B cell (primary cell): ENCODE data around the gene MPZL3. TPM values are rescaled to one million over a fixed set of nuclear protein-coding genes. Genes with fewer than 3 reads are reported as not detected.

ENCODE experiments used
- ATAC-seq: fragments of 200-7000 bp; cut with Tn5 transposase; one replicate; pipeline ENCODE4 v1.10.0; 2021; ENCODE audit warnings: low read depth, mild to moderate bottlenecking, moderate number of reproducible peaks, moderate library complexity
- CTCF ChIA-PET: fragments of 350-600 bp; sonication (Branson Sonifier 250); formaldehyde crosslinking; loops from one replicate; lab custom pipeline; 2021; ENCODE audit warnings: antibody characterized with exemption, inconsistent platforms; lab: Charles Lee
- POLR2A ChIA-PET: fragments of 350-600 bp; sonication (Branson Sonifier 250); formaldehyde crosslinking; loops from one replicate; lab custom pipeline; 2021; ENCODE audit warnings: antibody characterized with exemption; lab: Charles Lee
- DNase-seq: peaks from one replicate; pipeline ENCODE4 v3.0.0; 2013
- H2AFZ ChIP-seq: 2 replicates; pipeline ENCODE4 v1.6.1; 2012; ENCODE audit warnings: mild to moderate bottlenecking, low read depth, low read length; ENCODE audit not compliant: insufficient read depth, poor library complexity, severe bottlenecking
- H3K27ac ChIP-seq, 2 donors: 1 replicate in 1 of 2; 2 replicates in 1 of 2; pipeline ENCODE4 v1.5.1; 2012 to 2013; ENCODE audit warnings: low read length in 2 of 2, mild to moderate bottlenecking in 2 of 2, moderate library complexity in 1 of 2
- H3K27me3 ChIP-seq, 4 experiments: fragments of 200-600 bp in 1 of 4; sonication (generic) in 1 of 4; replicated peaks in 1 of 4; 1 replicate in 2 of 4; 2 replicates in 2 of 4; pipeline versions ENCODE4 v1.6.1 to v1.7.0; 2013 to 2016; ENCODE audit warnings: low read length in 3 of 4, mild to moderate bottlenecking in 2 of 4, mixed read lengths in 1 of 4, moderate library complexity in 1 of 4; ENCODE audit not compliant: insufficient read depth in 4 of 4, control insufficient read depth in 3 of 4; ENCODE audit errors: control extremely low read depth in 1 of 4
- H3K36me3 ChIP-seq, 2 experiments: replicated peaks in 1 of 2; 1 replicate in 1 of 2; 2 replicates in 1 of 2; pipeline versions ENCODE4 v1.6.1 to v1.7.1; 2013; ENCODE audit warnings: low read length in 1 of 2; ENCODE audit not compliant: insufficient read depth in 2 of 2, control insufficient read depth in 1 of 2; ENCODE audit errors: control extremely low read depth in 1 of 2, extremely low read depth in 1 of 2
- H3K4me1 ChIP-seq, 2 donors: fragments of 200-600 bp in 1 of 2; sonication (generic) in 1 of 2; 1 replicate in 1 of 2; 2 replicates in 1 of 2; pipeline versions ENCODE4 v1.5.1 to v1.6.1; 2013 to 2017; ENCODE audit warnings: low read length in 2 of 2; ENCODE audit not compliant: control insufficient read depth in 2 of 2, insufficient read depth in 2 of 2
- H3K4me2 ChIP-seq: replicated peaks from 2 replicates; pipeline ENCODE3; 2012; ENCODE audit warnings: mild to moderate bottlenecking, low read depth, low read length; ENCODE audit not compliant: poor library complexity, severe bottlenecking
- H3K4me3 ChIP-seq, 5 experiments: fragments of 200-600 bp in 1 of 5; sonication (generic) in 1 of 5; 1 replicate in 3 of 5; 2 replicates in 2 of 5; pipeline versions ENCODE4 v1.5.1 to v1.7.0; 2011 to 2016; ENCODE audit warnings: low read length in 4 of 5, mild to moderate bottlenecking in 4 of 5, low read depth in 2 of 5, control low read depth in 1 of 5, moderate library complexity in 1 of 5; ENCODE audit not compliant: insufficient read depth in 1 of 5; ENCODE audit errors: control extremely low read depth in 1 of 5, extremely low read depth in 1 of 5
- H3K79me2 ChIP-seq: fragments of 200-600 bp; sonication (generic); one replicate; pipeline ENCODE4 v1.6.0; 2016; ENCODE audit warnings: low read length; ENCODE audit not compliant: control insufficient read depth, insufficient read depth
- H3K9ac ChIP-seq: fragments of 200-600 bp; sonication (generic); 2 replicates; pipeline ENCODE4 v1.6.1; 2017; ENCODE audit warnings: mild to moderate bottlenecking, low read length, moderate library complexity
- H3K9me3 ChIP-seq, 3 donors: one replicate each; pipeline versions ENCODE4 v1.6.1 to v1.7.1; 2013; ENCODE audit warnings: low read length in 2 of 3; ENCODE audit not compliant: control insufficient read depth in 2 of 3, insufficient read depth in 1 of 3; ENCODE audit errors: control extremely low read depth in 1 of 3
- H4K20me1 ChIP-seq: 2 replicates; pipeline ENCODE4 v1.6.0; 2012; ENCODE audit warnings: mild to moderate bottlenecking, low read length; ENCODE audit not compliant: insufficient read depth, control insufficient read depth, poor library complexity, severe bottlenecking
- H3K27ac Mint-ChIP-seq: one replicate; pipeline ENCODE4 v1.8.0; 2021; ENCODE audit warnings: mixed read lengths
- H3K27me3 Mint-ChIP-seq: one replicate; pipeline ENCODE4 v1.8.0; 2021; ENCODE audit warnings: mixed read lengths
- H3K4me1 Mint-ChIP-seq: one replicate; pipeline ENCODE4 v1.8.0; 2021; ENCODE audit warnings: mixed read lengths
- H3K4me3 Mint-ChIP-seq: one replicate; pipeline ENCODE4 v1.8.0; 2021; ENCODE audit warnings: mixed read lengths
- H3K9me3 Mint-ChIP-seq: one replicate; pipeline ENCODE4 v1.8.0; 2022; ENCODE audit warnings: mixed read lengths; ENCODE audit not compliant: insufficient read depth
- CTCF ChIP-seq: fragments of 200-600 bp; IDR thresholded peaks from one replicate; pipeline ENCODE4 v1.8.0; 2022; ENCODE audit warnings: antibody characterized with exemption, mild to moderate bottlenecking
- EZH2 ChIP-seq: IDR thresholded peaks from 2 replicates; pipeline ENCODE4 v1.6.1; 2012; ENCODE audit warnings: borderline replicate concordance, low read depth, mild to moderate bottlenecking, moderate library complexity, low read length; ENCODE audit not compliant: insufficient read depth, poor library complexity, severe bottlenecking
- WGBS: methylation state at CpG from one replicate; pipeline ENCODE4 v1.1.5; 2013; ENCODE audit warnings: missing lambda C conversion rate; ENCODE audit not compliant: insufficient coverage; 5-methylcytosine and 5-hydroxymethylcytosine counted together
- intact Hi-C: fragments of 100-400 bp; cut with micrococcal nuclease; formaldehyde crosslinking; loops from one replicate; pipeline ENCODE4 v1.10.0; 2022
- polyA plus RNA-seq: library from polyadenylated mRNA; depleted of rRNA; stranded (reverse); fragments of >200 nt; gene quantifications from 2 replicates; pipeline ENCODE4 v1.2.3, GENCODE V29; 2012
- total RNA-seq, 2 donors: library from RNA; stranded (reverse); fragments of 120-200 nt in 1 of 2; gene quantifications; 1 replicate in 1 of 2; 2 replicates in 1 of 2; pipeline versions ENCODE4 v1.2.3 to v1.2.4, GENCODE V29; 2013 to 2022

Gene MPZL3
- total and polyA plus RNA-seq, 2 donors (not counting 1 experiment from before 2014, with no cell fraction given), result 1.4 to 4.2 TPM

GRCh38 chr11:118194835-118195627, 57.1 kb downstream of the MPZL3 start:
- Histone ChIP-seq H3K27me3 (peaks cover 0 to 18% (median 4%) of the 10 kb centered on the region in 4 experiments), H2AFZ (no peak overlapping the region), H3K36me3 (no peaks in the 10 kb centered on the region), H3K4me3 (no peak overlapping the region), H3K4me2 (no peak overlapping the region), H3K4me1 (peaks cover 0 to 3% of the 10 kb centered on the region in 2 donors), H4K20me1 (no peaks in the 10 kb centered on the region), H3K9me3 (peaks cover 0 to 17% (median 4%) of the 10 kb centered on the region in 3 donors), H3K27ac (no peak overlapping the region), H3K9ac (no peak overlapping the region), H3K79me2 (no peaks in the 10 kb centered on the region)
- 95% methylated on average over 6 of the region's 10 CpGs for WGBS
- DNase-seq, result no peak
- peaks cover 2% of the 10 kb centered on the region for H3K4me1 Mint-ChIP-seq
- peaks cover 7% of the 10 kb centered on the region for H3K27me3 Mint-ChIP-seq
- no peak for TF ChIP-seq CTCF
- TF ChIP-seq EZH2, result no peak
- ChIA-PET CTCF (interaction anchor here (0.9 to 2.8 kb wide), 5 partner anchors 18 to 158 kb away, joined by 3 to 13 read pairs (median 4); partner anchors contain the start of gene SCN2B), POLR2A (no interaction called here)
- no peak overlapping the region for H3K4me3 Mint-ChIP-seq
- no peak overlapping the region for H3K27ac Mint-ChIP-seq
- no peak for ATAC-seq
- intact Hi-C loops, result no loop called here
- H3K9me3 Mint-ChIP-seq, result peaks cover 4% of the 10 kb centered on the region
